DMS 273 (cell line): ENCODE results near the gene KCNV2.

Experiments used
- DNase-seq: peaks from one replicate; lab custom pipeline; 2025; ENCODE audit not compliant: unreplicated experiment; lab: John Stamatoyannopoulos, UW

Gene KCNV2

DNA sequence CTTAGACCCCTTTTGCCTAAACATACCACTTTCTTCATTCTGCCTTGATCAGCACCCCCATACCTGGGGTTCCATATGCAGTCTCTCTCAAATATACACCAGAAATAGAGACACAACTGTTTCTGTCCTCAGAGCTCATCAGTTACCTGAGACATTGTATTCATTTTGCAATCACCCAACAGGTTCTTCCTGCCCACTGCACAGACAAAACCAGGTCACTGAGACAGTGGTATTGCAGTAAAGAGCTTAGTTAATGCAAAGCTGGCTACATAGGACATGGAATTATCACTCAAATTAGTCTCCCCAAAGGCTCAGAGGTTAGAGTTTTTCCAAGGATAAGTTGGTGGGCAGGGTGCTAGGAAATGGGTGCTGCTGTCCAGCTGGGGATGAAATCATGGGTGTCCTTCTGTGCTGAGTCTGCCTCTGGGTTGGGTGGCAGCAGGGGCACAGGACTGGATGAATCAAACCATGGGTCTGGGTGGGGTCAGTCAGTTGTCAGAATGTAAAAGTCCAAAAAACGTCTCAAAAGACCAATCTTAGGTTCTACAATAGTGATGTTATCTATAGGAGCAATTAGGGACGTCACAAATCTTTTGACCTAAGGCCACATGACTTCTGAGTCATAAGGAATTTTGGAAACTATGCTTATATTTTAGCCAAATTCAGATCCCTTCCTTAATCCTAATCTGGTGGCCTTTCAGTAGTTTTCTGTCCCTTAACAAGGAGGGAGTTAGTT lies 41.0 kb downstream of the KCNV2 start:
- DNase-seq: no peak

DNA sequence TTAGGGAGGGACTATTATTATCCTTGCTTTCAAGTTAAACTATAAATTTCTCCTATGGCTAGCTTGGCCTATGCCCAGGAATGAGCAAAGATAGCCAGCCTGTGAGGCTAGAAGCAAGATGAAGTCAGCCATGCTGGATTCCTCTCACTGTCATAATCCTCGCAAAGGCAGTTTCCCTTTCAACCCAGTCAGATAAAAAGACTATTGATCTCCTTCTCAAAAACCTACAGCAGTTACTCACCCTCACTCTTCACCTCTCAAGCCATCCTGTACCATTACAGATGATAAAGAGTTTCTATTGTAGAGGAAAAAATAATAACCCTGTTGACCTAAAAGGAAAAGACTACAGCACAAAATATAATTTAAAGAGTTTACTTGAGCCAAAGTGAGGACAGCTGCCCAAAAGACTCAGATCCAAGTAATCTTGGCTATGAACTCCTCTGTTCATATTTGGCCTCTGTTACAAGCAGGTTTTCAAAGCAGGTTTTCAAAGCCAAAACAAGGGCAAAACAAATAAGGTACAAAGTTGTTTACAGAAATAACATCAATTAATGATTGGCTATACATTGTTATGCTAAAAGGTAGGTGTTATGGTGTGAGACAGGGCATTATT lies 41.7 kb downstream of the KCNV2 start:
- no peak for DNase-seq

DNA sequence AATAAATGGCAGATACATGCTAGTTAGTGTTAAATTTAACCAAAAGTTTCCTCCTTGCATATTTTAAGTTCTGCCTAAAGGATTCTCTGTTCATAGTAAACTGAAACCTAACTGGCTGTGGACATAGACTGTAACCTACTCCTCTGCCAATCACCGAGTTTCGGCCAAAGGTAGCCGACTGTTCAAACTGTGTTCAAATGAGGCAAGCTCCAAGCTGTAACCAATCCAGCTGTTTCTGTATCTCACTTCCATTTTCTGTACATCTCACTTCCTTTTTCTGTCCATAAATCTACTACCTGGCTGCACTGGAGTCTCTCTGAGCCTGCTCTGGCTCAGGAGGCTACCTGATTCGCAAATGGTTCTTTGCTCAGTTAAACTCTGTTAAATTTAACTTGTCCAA lies 44.1 kb downstream of the KCNV2 start:
- DNase-seq: no peak

DNA sequence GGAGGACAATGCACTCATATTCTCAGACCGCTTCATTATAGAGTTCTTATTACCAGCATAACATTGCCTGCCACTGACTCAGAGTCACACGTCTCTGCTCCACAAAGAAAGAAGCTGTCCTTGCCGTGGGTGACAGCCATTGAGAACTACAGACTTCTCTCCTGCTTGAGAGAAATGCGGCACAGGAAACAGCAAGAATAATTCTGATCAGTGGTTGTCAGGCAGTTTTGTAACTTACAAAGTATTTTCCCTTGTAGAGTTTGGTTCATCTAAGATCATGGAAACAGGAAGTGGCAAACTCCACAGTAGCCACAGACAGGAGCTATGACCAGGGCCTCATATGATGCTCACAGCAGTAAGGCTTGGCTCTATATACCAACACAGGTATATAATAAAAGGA lies 47.0 kb downstream of the KCNV2 start:
- DNase-seq: no peak

DNA sequence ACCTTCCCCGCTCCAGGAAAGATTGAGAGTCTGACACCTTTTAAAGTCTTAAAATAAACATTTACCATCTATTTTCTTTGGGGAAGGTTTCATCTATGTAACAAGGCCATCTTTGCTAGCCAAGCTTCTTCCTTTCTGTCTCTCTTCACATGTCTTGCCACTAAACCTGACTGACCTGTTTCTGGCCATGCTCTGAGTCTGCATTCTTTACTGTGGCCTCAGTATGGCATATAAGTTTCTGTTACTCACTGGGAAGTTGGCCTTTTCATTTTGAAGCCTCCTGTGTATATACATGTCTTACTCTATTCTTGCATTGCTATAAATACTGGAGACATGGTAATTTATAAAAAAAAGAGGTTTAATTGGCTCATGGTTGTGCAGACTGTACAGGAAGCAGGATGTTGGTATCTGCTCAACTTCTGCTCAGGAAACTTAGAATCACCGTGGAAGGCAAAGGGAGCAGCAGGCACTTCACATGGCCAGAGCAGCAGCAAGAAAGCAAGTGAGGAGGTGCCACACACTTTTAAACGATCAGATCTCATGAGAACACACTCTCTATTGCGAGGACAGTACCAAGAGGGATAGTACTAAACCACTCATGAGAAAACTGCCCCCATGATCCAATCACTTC lies 48.1 kb downstream of the KCNV2 start:
- DNase-seq: no peak

DNA sequence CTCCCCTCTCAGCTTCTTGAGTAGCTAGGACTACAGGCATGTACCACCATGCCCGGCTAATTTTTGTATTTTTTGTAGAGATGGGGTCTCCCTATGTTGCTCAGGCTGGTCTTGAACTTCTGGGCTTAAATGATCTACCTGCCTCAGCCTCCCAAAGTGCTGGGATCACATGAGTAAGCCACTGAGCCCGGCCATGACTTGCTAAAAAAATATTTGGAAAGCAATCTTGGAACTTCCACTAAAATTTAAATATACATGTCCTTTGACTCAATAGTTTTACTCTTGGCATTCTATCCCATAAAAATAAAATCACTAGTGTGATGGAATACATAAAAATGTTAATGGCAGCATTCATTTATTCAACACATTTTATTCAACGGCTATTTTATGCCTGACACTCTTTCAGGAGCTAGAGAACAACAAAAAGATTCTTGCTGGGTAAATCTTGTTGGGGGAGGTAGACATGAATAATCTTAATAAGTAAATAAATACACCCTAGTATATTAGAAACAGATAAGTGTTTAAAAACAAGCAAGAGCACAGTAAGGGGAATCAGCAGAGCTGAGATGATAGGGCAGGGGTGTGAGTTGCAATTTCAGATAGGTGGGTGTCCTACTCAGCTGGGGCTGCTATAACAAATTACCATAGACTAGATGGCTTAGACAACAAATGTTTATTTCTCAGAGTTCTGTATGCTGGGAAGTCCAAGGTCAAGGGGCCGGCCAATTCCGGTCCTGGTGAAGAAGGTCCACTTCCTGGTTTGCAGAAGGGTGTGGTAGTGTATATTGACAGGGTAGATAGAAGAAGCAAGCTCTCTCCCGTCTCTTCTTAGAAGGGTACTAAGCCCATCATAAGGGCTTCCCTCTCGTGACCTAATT lies 50.7 kb downstream of the KCNV2 start:
- DNase-seq: no peak

DNA sequence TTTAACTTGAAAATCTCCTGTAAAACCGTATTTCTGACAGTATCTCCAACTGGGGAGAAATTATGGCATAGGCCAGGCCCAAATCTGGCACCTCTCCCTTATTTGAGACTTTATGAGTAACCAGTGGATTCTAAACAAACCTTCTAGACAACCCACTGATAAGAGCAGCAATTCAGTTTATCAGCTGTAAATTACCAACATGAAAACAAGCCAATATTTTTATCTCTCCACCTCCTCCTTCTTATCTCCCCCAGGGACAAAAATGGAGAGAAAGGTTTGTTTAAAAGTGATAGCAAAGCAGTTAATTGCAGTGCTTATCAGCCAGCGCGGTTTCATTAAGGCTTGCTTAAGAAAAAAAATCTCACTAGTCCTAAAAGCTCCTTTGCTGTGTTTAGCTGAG lies 53.8 kb downstream of the KCNV2 start:
- no peak for DNase-seq

DNA sequence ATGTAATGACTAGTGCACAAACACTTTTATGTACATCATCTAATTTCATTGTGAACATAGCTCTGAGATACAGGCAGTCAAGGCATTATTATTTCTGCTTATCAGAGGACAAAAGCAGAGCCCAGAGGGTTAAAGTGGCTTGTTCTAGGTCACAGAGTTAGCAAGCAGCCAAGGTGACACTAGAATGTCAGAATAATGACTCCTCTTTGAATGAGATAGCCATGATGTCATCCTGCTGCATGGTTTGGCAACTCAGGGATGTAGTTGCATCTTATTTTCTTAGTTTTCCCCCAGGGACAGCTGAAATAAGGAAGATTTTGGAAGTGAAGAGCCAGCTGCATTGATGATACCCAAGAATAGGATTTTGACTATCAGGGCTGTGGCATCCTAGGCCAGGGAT lies 54.4 kb downstream of the KCNV2 start:
- no peak for DNase-seq

DNA sequence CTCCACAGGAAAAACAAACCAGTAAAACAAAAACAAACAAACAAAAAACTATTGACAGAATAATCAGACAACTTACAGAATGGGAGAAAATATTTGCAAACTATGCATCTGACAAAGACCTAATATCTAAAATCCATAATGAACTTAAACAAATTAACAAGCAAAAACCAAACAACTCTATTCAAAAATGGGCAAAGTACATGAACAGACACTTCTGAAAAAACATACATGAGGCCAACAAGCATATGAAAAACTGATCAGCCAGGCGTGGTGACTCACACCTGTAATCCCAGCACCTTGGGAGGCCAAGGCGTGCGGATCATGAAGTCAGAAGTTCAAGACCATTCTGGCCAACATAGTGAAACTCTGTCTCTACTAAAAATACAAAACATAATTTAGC lies 60.1 kb downstream of the KCNV2 start:
- DNase-seq: no peak

DNA sequence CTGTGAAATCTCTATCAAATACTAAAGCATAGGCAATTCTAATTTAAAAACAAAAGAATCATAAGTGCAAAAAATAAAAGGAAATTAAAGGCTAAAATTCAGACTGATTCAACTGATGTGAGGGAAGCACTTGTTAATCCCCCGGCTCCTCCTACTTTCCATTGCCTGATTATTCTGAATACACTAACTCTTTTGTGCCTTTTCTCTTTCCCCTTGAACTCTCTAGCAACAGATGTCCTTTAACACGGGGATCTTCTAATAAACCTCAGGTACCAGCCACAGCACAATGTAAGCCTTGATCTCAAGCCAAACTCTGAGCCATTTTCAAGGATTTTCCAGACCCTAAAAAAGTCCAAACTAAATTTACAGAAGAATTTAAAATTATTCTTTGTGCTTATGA lies 61.5 kb downstream of the KCNV2 start:
- no peak for DNase-seq
